HL-60 (cell line): ENCODE measurements around the gene HEBP2.

Source experiments
- DNase-seq, 2 experiments: peaks; one replicate each; pipeline ENCODE4 v3.0.0-alpha.2; 2010 to 2020; ENCODE audit warnings: low read depth in 1 of 2, low spot score in 1 of 2
- H3K27ac ChIP-seq: fragments of 250-450 bp; sonication (Bioruptor Pico); replicated peaks from 2 replicates; pipeline ENCODE4 v1.5.1; 2020; ENCODE audit warnings: mild to moderate bottlenecking, moderate library complexity
- H3K27me3 ChIP-seq: fragments of 250-450 bp; sonication (Bioruptor Pico); 2 replicates; pipeline ENCODE4 v1.5.1; 2021; ENCODE audit warnings: mild to moderate bottlenecking, moderate library complexity; ENCODE audit not compliant: insufficient read depth, poor library complexity, severe bottlenecking
- H3K4me3 ChIP-seq: replicated peaks from 2 replicates; pipeline ENCODE4 v1.5.1; 2011; ENCODE audit warnings: mild to moderate bottlenecking, control low read depth, low read length; ENCODE audit not compliant: insufficient read depth
- GABPA ChIP-seq: IDR thresholded peaks from 2 replicates; pipeline ENCODE4 v1.6.1; 2012; ENCODE audit warnings: low read depth
- POLR2AphosphoS5 ChIP-seq: IDR thresholded peaks from 2 replicates; pipeline ENCODE4 v1.6.1; 2012; ENCODE audit warnings: low read depth
- REST ChIP-seq: IDR thresholded peaks from 2 replicates; pipeline ENCODE4 v1.6.1; 2012; ENCODE audit warnings: low read depth; ENCODE audit not compliant: insufficient replicate concordance
- SPI1 ChIP-seq: IDR thresholded peaks from 2 replicates; pipeline ENCODE4 v1.6.1; 2012; ENCODE audit warnings: low read depth, mild to moderate bottlenecking, borderline replicate concordance
- TF ChIP-seq, protein P1 (sequence below): IDR thresholded peaks from one replicate; pipeline ENCODE4 v1.5.1; 2011; ENCODE audit warnings: low read length, control low read depth, inconsistent platforms; ENCODE audit not compliant: insufficient read depth

The HEBP2 gene

GRCh38 chr6:138410972-138411880, 7.2 kb downstream of the HEBP2 start:
- Histone ChIP-seq H3K4me3 (no peak overlapping the region), H3K27me3 (no peaks in the 10 kb centered on the region), H3K27ac (no peak overlapping the region)
- no peak for DNase-seq
- TF ChIP-seq, protein P1, sequence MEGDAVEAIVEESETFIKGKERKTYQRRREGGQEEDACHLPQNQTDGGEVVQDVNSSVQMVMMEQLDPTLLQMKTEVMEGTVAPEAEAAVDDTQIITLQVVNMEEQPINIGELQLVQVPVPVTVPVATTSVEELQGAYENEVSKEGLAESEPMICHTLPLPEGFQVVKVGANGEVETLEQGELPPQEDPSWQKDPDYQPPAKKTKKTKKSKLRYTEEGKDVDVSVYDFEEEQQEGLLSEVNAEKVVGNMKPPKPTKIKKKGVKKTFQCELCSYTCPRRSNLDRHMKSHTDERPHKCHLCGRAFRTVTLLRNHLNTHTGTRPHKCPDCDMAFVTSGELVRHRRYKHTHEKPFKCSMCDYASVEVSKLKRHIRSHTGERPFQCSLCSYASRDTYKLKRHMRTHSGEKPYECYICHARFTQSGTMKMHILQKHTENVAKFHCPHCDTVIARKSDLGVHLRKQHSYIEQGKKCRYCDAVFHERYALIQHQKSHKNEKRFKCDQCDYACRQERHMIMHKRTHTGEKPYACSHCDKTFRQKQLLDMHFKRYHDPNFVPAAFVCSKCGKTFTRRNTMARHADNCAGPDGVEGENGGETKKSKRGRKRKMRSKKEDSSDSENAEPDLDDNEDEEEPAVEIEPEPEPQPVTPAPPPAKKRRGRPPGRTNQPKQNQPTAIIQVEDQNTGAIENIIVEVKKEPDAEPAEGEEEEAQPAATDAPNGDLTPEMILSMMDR, result no peak
- TF ChIP-seq SPI1, result no peak
- no peak for TF ChIP-seq REST
- TF ChIP-seq POLR2AphosphoS5, result no peak
- TF ChIP-seq GABPA, result no peak

DNA sequence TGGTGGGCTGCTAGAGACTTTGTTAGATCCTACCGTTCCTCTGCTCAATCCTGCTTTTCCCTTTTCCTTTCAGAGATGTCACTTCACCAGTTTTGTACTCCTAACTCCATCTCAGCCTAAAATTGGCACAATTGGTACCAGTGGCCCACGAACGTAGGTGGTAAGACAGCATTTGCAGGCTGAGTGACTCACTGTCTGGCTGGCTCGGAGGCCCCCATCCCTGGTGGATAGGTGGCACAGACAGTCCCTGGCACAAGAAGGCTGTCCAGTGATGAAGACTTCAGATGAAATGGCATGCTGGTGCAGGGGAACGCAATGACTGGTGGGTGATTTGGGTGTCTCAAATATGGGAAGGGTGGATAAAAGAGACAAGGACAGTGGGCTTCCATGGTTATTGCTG, 11.1 kb downstream of the HEBP2 start:
- Histone ChIP-seq H3K27ac (no peak overlapping the region), H3K27me3 (no peaks in the 10 kb centered on the region), H3K4me3 (no peak overlapping the region)
- DNase-seq, result no peak
- TF ChIP-seq SPI1 (no peak), REST (no peak), GABPA (no peak), POLR2AphosphoS5 (no peak)
- TF ChIP-seq, protein P1, result no peak

GRCh38 chr6:138416206-138416605, 12.2 kb downstream of the HEBP2 start:
- no peak for TF ChIP-seq REST
- no peak for TF ChIP-seq GABPA
- no peak for TF ChIP-seq POLR2AphosphoS5
- no peak for TF ChIP-seq SPI1
- TF ChIP-seq, protein P1, result no peak

More at GRCh38 chr6:138416206-138416605, 12.2 kb downstream of the HEBP2 start:
- no peak for DNase-seq
- Histone ChIP-seq H3K27ac (no peak overlapping the region), H3K4me3 (no peak overlapping the region), H3K27me3 (no peaks in the 10 kb centered on the region)
